Mesenchymal stem cell (in vitro differentiated cells and primary cell): ENCODE measurements around the gene SULT1C4.

Source experiments
- DNase-seq: peaks from one replicate; pipeline ENCODE4 v3.0.0-alpha.2; 2013
- H2AFZ ChIP-seq: one replicate; pipeline ENCODE4 v1.6.1; 2013; ENCODE audit warnings: low read depth, mild to moderate bottlenecking, control low read depth, inconsistent platforms, low read length, moderate library complexity
- H2AK5ac ChIP-seq: 2 replicates; pipeline ENCODE4 v1.6.1; 2013; ENCODE audit warnings: low read length, moderate library complexity, mild to moderate bottlenecking, inconsistent platforms; ENCODE audit not compliant: severe bottlenecking
- H2BK120ac ChIP-seq: one replicate; pipeline ENCODE4 v1.6.1; 2013; ENCODE audit warnings: low read depth, mild to moderate bottlenecking, inconsistent platforms, low read length, moderate library complexity
- H2BK12ac ChIP-seq, 2 experiments: one replicate each; pipeline ENCODE4 v1.6.1; 2013; ENCODE audit warnings: inconsistent platforms in 2 of 2, low read length in 2 of 2, mild to moderate bottlenecking in 2 of 2, moderate library complexity in 2 of 2, control low read depth in 1 of 2
- H2BK15ac ChIP-seq: one replicate; pipeline ENCODE4 v1.6.1; 2013; ENCODE audit warnings: mild to moderate bottlenecking, low read depth, inconsistent platforms; ENCODE audit not compliant: poor library complexity, severe bottlenecking
- H2BK5ac ChIP-seq: 2 replicates; pipeline ENCODE4 v1.6.1; 2013; ENCODE audit warnings: low read depth, mild to moderate bottlenecking, low read length, control low read depth, inconsistent platforms; ENCODE audit not compliant: poor library complexity, severe bottlenecking
- H3K14ac ChIP-seq, 2 experiments: one replicate each; pipeline ENCODE4 v1.6.1; 2013; ENCODE audit warnings: inconsistent platforms in 2 of 2, low read length in 2 of 2, control low read depth in 1 of 2, mild to moderate bottlenecking in 1 of 2, moderate library complexity in 1 of 2
- H3K18ac ChIP-seq, 2 experiments: one replicate each; pipeline ENCODE4 v1.6.1; 2013; ENCODE audit warnings: inconsistent platforms in 2 of 2, low read length in 2 of 2, control low read depth in 1 of 2, low read depth in 1 of 2, mild to moderate bottlenecking in 1 of 2
- H3K23ac ChIP-seq, 2 experiments: one replicate each; pipeline ENCODE4 v1.6.1; 2013; ENCODE audit warnings: inconsistent platforms in 2 of 2, low read length in 2 of 2, mild to moderate bottlenecking in 2 of 2, moderate library complexity in 2 of 2, control low read depth in 1 of 2
- H3K27ac ChIP-seq: 2 replicates; pipeline ENCODE4 v1.5.1; 2013; ENCODE audit warnings: mild to moderate bottlenecking, moderate library complexity, low read length, control low read depth, inconsistent platforms; ENCODE audit not compliant: poor library complexity, severe bottlenecking
- H3K27me3 ChIP-seq, 2 experiments: 2 replicates each; pipeline versions ENCODE4 v1.6.1 to v1.7.0; 2013; ENCODE audit warnings: low read length in 2 of 2, mild to moderate bottlenecking in 2 of 2, moderate library complexity in 2 of 2, control low read depth in 1 of 2, inconsistent platforms in 1 of 2; ENCODE audit not compliant: control insufficient read depth in 1 of 2, insufficient read depth in 1 of 2
- H3K36me3 ChIP-seq, 2 experiments: 2 replicates each; pipeline versions ENCODE4 v1.6.1 to v1.7.0; 2013; ENCODE audit warnings: low read length in 2 of 2, control low read depth in 1 of 2, inconsistent platforms in 1 of 2, low read depth in 1 of 2, mild to moderate bottlenecking in 1 of 2; ENCODE audit not compliant: insufficient read depth in 2 of 2, control insufficient read depth in 1 of 2
- H3K4ac ChIP-seq, 2 experiments: one replicate each; pipeline ENCODE4 v1.6.1; 2013; ENCODE audit warnings: inconsistent platforms in 2 of 2, low read length in 2 of 2, mild to moderate bottlenecking in 2 of 2, moderate library complexity in 2 of 2, control low read depth in 1 of 2, low read depth in 1 of 2
- H3K4me1 ChIP-seq: 2 replicates; pipeline ENCODE4 v1.6.1; 2013; ENCODE audit warnings: low read depth, low read length, control low read depth; ENCODE audit not compliant: control insufficient read depth, insufficient read depth
- H3K4me2 ChIP-seq: 2 replicates; pipeline ENCODE4 v1.6.1; 2013; ENCODE audit warnings: low read length, mild to moderate bottlenecking, inconsistent platforms; ENCODE audit not compliant: poor library complexity, severe bottlenecking
- H3K4me3 ChIP-seq, 2 experiments: 2 replicates each; pipeline versions ENCODE4 v1.5.1 to v1.7.0; 2013; ENCODE audit warnings: low read length in 2 of 2, mild to moderate bottlenecking in 2 of 2, control low read depth in 1 of 2, low read depth in 1 of 2; ENCODE audit not compliant: insufficient read depth in 1 of 2
- H3K79me1 ChIP-seq: replicated peaks from 2 replicates; pipeline ENCODE4 v1.6.1; 2013; ENCODE audit warnings: mild to moderate bottlenecking, control low read depth, low read length, inconsistent platforms; ENCODE audit not compliant: poor library complexity, severe bottlenecking
- H3K9ac ChIP-seq: 2 replicates; pipeline ENCODE4 v1.7.0; 2013; ENCODE audit warnings: mild to moderate bottlenecking, low read length, moderate library complexity
- H3K9me3 ChIP-seq: 2 replicates; pipeline ENCODE4 v1.7.0; 2013; ENCODE audit warnings: mild to moderate bottlenecking, low read length; ENCODE audit not compliant: control insufficient read depth
- H4K8ac ChIP-seq: one replicate; pipeline ENCODE4 v1.6.1; 2013; ENCODE audit warnings: inconsistent platforms, mild to moderate bottlenecking, low read length, moderate library complexity
- H4K91ac ChIP-seq: one replicate; pipeline ENCODE4 v1.6.1; 2013; ENCODE audit warnings: mild to moderate bottlenecking, low read length, inconsistent platforms
- WGBS: methylation state at CpG from one replicate; pipeline ENCODE4 v1.1.7; 2013; ENCODE audit warnings: mixed read lengths; 5-methylcytosine and 5-hydroxymethylcytosine counted together

SULT1C4 gene

DNA sequence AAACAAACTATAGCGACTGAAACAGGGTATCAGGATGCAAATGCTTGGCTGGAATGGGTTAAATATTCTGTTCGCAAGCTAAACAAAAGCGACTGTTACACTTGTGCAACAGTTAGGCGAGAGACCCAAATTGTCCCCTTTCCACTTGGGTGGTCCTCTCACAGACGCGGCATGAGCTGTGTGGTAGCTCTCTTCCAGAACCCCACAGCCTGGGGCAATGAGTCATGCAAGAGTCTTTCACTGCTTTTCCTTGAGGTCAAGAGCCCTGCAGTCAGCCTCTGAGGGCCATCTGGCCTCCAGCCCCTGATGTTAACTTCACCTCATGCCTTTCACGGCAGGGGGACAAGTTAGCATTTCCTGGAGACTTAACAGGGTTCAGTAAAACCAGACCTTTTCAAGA is 25.7 kb downstream of the SULT1C4 start:
- Histone ChIP-seq H3K4ac (no peak overlapping the region), H4K8ac (no peak overlapping the region), H3K4me3 (no peak overlapping the region), H3K9ac (no peak overlapping the region), H2BK15ac (no peak overlapping the region), H2BK12ac (no peak overlapping the region), H3K9me3 (peaks cover 39% of the 10 kb centered on the region), H3K18ac (no peak overlapping the region), H3K4me1 (peaks cover 1% of the 10 kb centered on the region), H3K4me2 (no peak overlapping the region), H3K23ac (no peak overlapping the region), H2BK120ac (no peak overlapping the region), H2BK5ac (no peak overlapping the region), H2AK5ac (no peak overlapping the region), H3K27ac (peak overlapping the region; percentile 95), H3K79me1 (peaks cover 3% of the 10 kb centered on the region), H4K91ac (no peak overlapping the region), H3K27me3 (peaks cover 0 to 18% of the 10 kb centered on the region in 2 experiments), H2AFZ (no peak overlapping the region), H3K36me3 (peaks cover 0 to 11% of the 10 kb centered on the region in 2 experiments), H3K14ac (no peak overlapping the region)
- 2% methylated on average over 7 of the region's 7 CpGs for WGBS
- peak; percentile 96 for DNase-seq

DNA sequence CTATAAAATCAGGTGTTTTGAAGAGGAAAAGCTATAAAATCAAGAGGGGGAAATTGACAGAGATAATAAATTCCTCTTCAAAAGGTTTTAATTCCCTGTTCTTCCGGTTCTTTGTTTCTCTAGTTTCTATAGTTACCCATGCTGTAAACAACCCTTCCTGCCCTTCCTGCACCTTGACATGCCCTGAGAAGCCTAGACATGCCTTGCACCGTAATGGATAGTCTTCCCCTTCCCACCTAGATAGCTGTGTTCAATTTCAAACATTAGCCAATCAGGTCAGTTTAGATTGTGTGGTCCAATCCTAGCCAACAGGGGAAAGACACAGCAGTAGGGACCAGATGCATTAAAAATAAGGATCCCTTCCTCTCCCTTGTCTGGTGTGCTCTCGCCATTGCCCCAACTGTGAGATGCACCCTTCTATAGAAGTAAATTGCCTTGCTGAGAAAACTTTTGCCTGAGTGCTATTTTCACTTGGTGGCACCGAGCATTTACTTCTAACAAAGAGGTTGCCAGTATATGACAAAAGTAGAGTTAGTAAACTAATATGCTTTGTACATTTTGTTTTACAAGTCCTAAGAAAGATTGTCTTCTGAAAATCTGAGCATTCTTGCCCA is 27.1 kb downstream of the SULT1C4 start:
- Histone ChIP-seq H2AK5ac (peak overlapping the region; percentile 98), H3K9me3 (peaks cover 27% of the 10 kb centered on the region), H3K4ac (no peak overlapping the region), H3K27ac (peak overlapping the region; percentile 95), H3K4me1 (peaks cover 1% of the 10 kb centered on the region), H3K27me3 (peaks cover 0 to 18% of the 10 kb centered on the region in 2 experiments), H2BK120ac (no peak overlapping the region), H4K91ac (no peak overlapping the region), H3K4me3 (no peak overlapping the region), H3K23ac (no peak overlapping the region), H2BK5ac (peak overlapping the region; percentile 1), H3K18ac (peak overlapping the region in 1 of 2 experiments; percentile 57), H2BK15ac (no peak overlapping the region), H3K14ac (no peak overlapping the region), H4K8ac (no peak overlapping the region), H2AFZ (no peak overlapping the region), H3K36me3 (peaks cover 0 to 3% of the 10 kb centered on the region in 2 experiments), H3K9ac (no peak overlapping the region), H3K79me1 (peaks cover 3% of the 10 kb centered on the region), H2BK12ac (peak overlapping the region in 1 of 2 experiments; percentile 57), H3K4me2 (no peak overlapping the region)
- DNase-seq = no peak
- WGBS = 84% methylated on average over 4 of the region's 4 CpGs

DNA sequence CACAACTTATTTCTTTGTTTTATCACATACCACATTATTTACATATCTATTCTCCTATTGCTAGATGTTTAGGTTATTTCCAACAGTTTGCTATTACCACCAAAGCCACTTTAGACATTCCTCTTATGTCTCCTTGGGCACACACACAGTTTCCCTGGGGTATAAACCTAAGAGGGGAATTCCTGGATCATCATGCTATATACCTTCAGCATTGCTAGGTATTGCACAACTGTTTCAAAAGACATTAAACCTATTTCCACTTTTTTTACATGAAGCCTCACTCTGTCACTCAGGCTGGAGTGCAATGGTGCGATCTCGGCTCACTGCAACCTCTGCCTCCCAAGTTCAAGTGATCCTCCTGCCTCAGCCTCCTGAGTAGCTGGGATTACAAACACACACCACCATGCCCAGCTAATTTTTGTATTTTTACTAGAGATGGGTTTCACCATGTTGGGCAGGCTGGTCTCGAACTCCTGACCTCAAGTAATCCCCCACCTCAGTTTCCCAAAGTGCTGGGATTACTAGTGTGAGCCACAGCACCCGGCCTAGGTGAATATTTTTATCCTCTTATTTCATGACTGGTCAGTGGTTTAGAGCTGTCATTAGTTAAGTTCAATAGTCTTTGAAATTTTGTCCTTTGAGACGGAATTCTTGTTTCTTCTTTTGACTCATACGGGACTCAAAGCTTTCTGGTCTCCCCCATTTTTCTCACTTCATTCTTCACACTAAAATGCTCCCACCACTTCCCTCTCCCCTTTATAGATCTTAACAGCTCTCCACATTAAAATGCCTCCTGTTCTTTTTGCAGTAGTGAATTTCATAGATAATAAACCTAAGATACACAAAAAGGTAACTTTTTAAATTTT is 30.3 kb downstream of the SULT1C4 start:
- Histone ChIP-seq H4K8ac (no peak overlapping the region), H2BK15ac (no peak overlapping the region), H3K9me3 (peaks cover 17% of the 10 kb centered on the region), H3K27ac (no peak overlapping the region), H3K4me2 (no peak overlapping the region), H4K91ac (no peak overlapping the region), H2BK12ac (no peak overlapping the region), H3K14ac (no peak overlapping the region), H2AK5ac (no peak overlapping the region), H2BK120ac (no peak overlapping the region), H3K9ac (no peak overlapping the region), H3K23ac (no peak overlapping the region), H3K18ac (no peak overlapping the region), H3K4me3 (no peak overlapping the region), H2AFZ (no peak overlapping the region), H3K4me1 (peaks cover 3% of the 10 kb centered on the region), H3K79me1 (no peaks in the 10 kb centered on the region), H3K4ac (no peak overlapping the region), H3K36me3 (no peaks in the 10 kb centered on the region), H2BK5ac (no peak overlapping the region), H3K27me3 (no peaks in the 10 kb centered on the region)
- peak; percentile 27 for DNase-seq
- WGBS = 93% methylated on average over 5 of the region's 6 CpGs

DNA sequence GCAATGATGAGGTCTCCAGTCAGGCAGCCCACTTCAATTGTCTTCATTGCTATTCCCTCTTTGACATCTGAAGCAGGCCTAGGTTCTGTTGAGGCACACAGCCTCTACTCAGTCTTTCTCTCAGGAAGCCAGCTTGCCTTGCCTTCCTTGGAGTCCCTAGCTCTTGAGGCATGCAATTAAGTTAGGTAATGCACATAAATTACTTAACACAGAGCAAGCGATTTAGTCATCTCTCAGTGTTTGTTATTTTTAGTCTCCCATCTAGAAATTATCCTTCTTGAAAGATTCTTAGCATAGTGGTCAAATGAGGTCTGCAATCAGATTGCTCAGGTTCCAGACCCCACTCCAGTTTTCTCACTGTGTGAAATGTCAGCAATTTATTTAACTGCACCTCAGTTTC is 32.0 kb downstream of the SULT1C4 start:
- Histone ChIP-seq H3K27me3 (no peaks in the 10 kb centered on the region), H2BK15ac (no peak overlapping the region), H3K4me3 (no peak overlapping the region), H3K27ac (peak overlapping the region; percentile 89), H4K8ac (no peak overlapping the region), H2AFZ (no peak overlapping the region), H3K4ac (no peak overlapping the region), H2BK12ac (peak overlapping the region in 1 of 2 experiments; percentile 6), H2BK5ac (no peak overlapping the region), H3K4me2 (no peak overlapping the region), H3K9me3 (peaks cover 11% of the 10 kb centered on the region), H3K18ac (peak overlapping the region in 1 of 2 experiments; percentile 16), H2AK5ac (peak overlapping the region; percentile 33), H3K4me1 (peaks cover 4% of the 10 kb centered on the region), H3K9ac (no peak overlapping the region), H3K36me3 (no peaks in the 10 kb centered on the region), H3K79me1 (peaks cover 2% of the 10 kb centered on the region), H3K14ac (no peak overlapping the region), H3K23ac (no peak overlapping the region), H2BK120ac (no peak overlapping the region), H4K91ac (no peak overlapping the region)
- no CpG with 5 or more reads among the region's 1 CpG for WGBS
- peak; percentile 81 for DNase-seq
